Measurements from ENCODE around the gene CIAO1. TPM values are rescaled to one million over a fixed set of nuclear protein-coding genes. Genes with fewer than 3 reads are reported as not detected.
A peak's percentile ranks its signal among the peaks of the same experiment; 100 is the strongest.
"Not testable (repeated sequence)": the region's sequence is repeated elsewhere in the genome, so short reads cannot be mapped to it uniquely, and the experiment has no call there.

The CIAO1 gene
- 10 to 100 TPM; 59.8 to 69.1 TPM for total RNA-seq
- polyA plus RNA-seq (ENCODE audit: insufficient read length in 6 of 6), result 10 to 100 TPM; 60.7 to 72.8 (median 63.2) TPM
- long read RNA-seq, donor 1, transcript CIAO1-203 (7 exons, 1,533 nt), result major isoform, 28 of 466 reads
- long read RNA-seq, donor 1, partial matches to known transcripts, result 437 of 466 reads
- long read RNA-seq, donor 1, other reads (novel, unspliced or antisense), result 0 of 466 reads
- long read RNA-seq, donor 2, transcript CIAO1-203 (7 exons, 1,533 nt), result major isoform, 21 of 363 reads
- long read RNA-seq, donor 2, partial matches to known transcripts, result 341 of 363 reads
- long read RNA-seq, donor 2, other reads (novel, unspliced or antisense), result 0 of 363 reads
- long read RNA-seq, donor 3, transcript CIAO1-203 (7 exons, 1,533 nt), result major isoform, 23 of 23 reads
- long read RNA-seq, donor 3, partial matches to known transcripts, result 0 of 23 reads
- long read RNA-seq, donor 3, other reads (novel, unspliced or antisense), result 0 of 23 reads
- long read RNA-seq, donor 4, transcript CIAO1-203 (7 exons, 1,533 nt), result major isoform, 54 of 68 reads
- long read RNA-seq, donor 4, partial matches to known transcripts, result 9 of 68 reads
- long read RNA-seq, donor 4, other reads (novel, unspliced or antisense), result 5 of 68 reads
- long read RNA-seq, donor 5, transcript CIAO1-203 (7 exons, 1,533 nt), result major isoform, 31 of 278 reads
- long read RNA-seq, donor 5, partial matches to known transcripts, result 237 of 278 reads
- long read RNA-seq, donor 5, other reads (novel, unspliced or antisense), result 10 of 278 reads
- long read RNA-seq, donor 6, transcript CIAO1-203 (7 exons, 1,533 nt), result major isoform, 22 of 23 reads
- long read RNA-seq, donor 6, partial matches to known transcripts, result 0 of 23 reads
- long read RNA-seq, donor 6, other reads (novel, unspliced or antisense), result 0 of 23 reads
- long read RNA-seq, donor 7, transcript CIAO1-203 (7 exons, 1,533 nt), result major isoform, 13 of 14 reads
- long read RNA-seq, donor 7, partial matches to known transcripts, result 0 of 14 reads
- long read RNA-seq, donor 7, other reads (novel, unspliced or antisense), result 0 of 14 reads
- long read RNA-seq, donor 8, transcript CIAO1-203 (7 exons, 1,533 nt), result major isoform, 28 of 422 reads
- long read RNA-seq, donor 8, partial matches to known transcripts, result 383 of 422 reads
- long read RNA-seq, donor 8, other reads (novel, unspliced or antisense), result 10 of 422 reads
- long read RNA-seq, donor 9, result 0 reads
- long read RNA-seq, donor 10, transcript CIAO1-203 (7 exons, 1,533 nt), result major isoform, 89 of 102 reads
- long read RNA-seq, donor 10, partial matches to known transcripts, result 1 of 102 reads
- long read RNA-seq, donor 10, other reads (novel, unspliced or antisense), result 12 of 102 reads
- long read RNA-seq, donor 11, transcript CIAO1-203 (7 exons, 1,533 nt), result major isoform, 22 of 57 reads
- long read RNA-seq, donor 11, partial matches to known transcripts, result 29 of 57 reads
- long read RNA-seq, donor 11, other reads (novel, unspliced or antisense), result 6 of 57 reads
- long read RNA-seq, donor 12, transcript CIAO1-203 (7 exons, 1,533 nt), result major isoform, 20 of 20 reads
- long read RNA-seq, donor 12, partial matches to known transcripts, result 0 of 20 reads
- long read RNA-seq, donor 12, other reads (novel, unspliced or antisense), result 0 of 20 reads

- H3K27ac ChIP-seq, result peak within 1 kb of the TSS; percentile 80 to 93
- DNase-seq (peak; percentile 97 to 100 (median 98)), ATAC-seq (peak; percentile 98)
- H3K4me3 ChIP-seq, result peak within 1 kb of the TSS; percentile 91 to 99
- peaks cover 21 to 56% of the 10 kb centered on the region in 2 donors for H3K4me1 ChIP-seq
- H3K36me3 ChIP-seq, result peaks cover 0 to 57% of the 10 kb centered on the region in 2 donors
- peak in 1 of 2 donors; percentile 50 for TF ChIP-seq CTCF (IDR thresholded peaks at IDR 0.05)
- no peaks in the 10 kb centered on the region for H3K9me3 ChIP-seq
- H3K27me3 ChIP-seq, result no peaks in the 10 kb centered on the region
- intact Hi-C loops (cut with DNase I), result loop anchor here in 1 of 2 donors (5.0 kb wide), 1 partner anchor 64 kb away; no protein-coding TSS in a partner anchor
These were observed at the start of gene CIAO1, which contains the start of gene TMEM127 for GRCh38 chr2:96265840-96266679. Gene CIAO1 (plus strand): TSS chr2:96266225. CDS start chr2:96266351, 126 bp downstream. Gene TMEM127 (minus strand): TSS chr2:96265997. CDS start chr2:96265381, 616 bp downstream.

GRCh38 chr2:96218508-96219131 lies 47.4 kb upstream of the CIAO1 start:
- no peaks in the 10 kb centered on the region for H3K27me3 ChIP-seq
- intact Hi-C loops (cut with DNase I), result no loop called here
- no peak for TF ChIP-seq CTCF (IDR thresholded peaks at IDR 0.05)
- H3K36me3 ChIP-seq, result no peaks in the 10 kb centered on the region
- no peaks in the 10 kb centered on the region for H3K9me3 ChIP-seq
- no peak for ATAC-seq
- no peak overlapping the region for H3K4me3 ChIP-seq
- DNase-seq, result no peak
- H3K27ac ChIP-seq, result peak overlapping the region in 1 of 2 donors; percentile 41
- peaks cover 0 to 16% of the 10 kb centered on the region in 2 donors for H3K4me1 ChIP-seq

- ATAC-seq; H3K36me3 ChIP-seq; H3K27ac ChIP-seq; DNase-seq; intact Hi-C loops (cut with DNase I); H3K9me3 ChIP-seq; H3K4me3 ChIP-seq; H3K27me3 ChIP-seq: not testable (repeated sequence)
- peaks cover 0 to 20% of the 10 kb centered on the region in 2 donors for H3K4me1 ChIP-seq
These were observed 46.1 kb upstream of the CIAO1 start for GRCh38 chr2:96219959-96220358.

- H3K36me3 ChIP-seq; H3K4me3 ChIP-seq; H3K27me3 ChIP-seq; DNase-seq; ATAC-seq; H3K9me3 ChIP-seq; H3K27ac ChIP-seq; intact Hi-C loops (cut with DNase I): not testable (repeated sequence)
- peaks cover 0 to 22% of the 10 kb centered on the region in 2 donors for H3K4me1 ChIP-seq
These were observed 44.9 kb upstream of the CIAO1 start for GRCh38 chr2:96221106-96221505.

Data from left lung (tissue), 14 donors.